ENCODE data around the gene BTBD9.

Gene BTBD9

GRCh38 chr6:38150021-38150420 lies 489.7 kb downstream of the BTBD9 start:
- no peak for TF ChIP-seq POLR2A (IDR thresholded peaks at IDR 0.05; ENCODE audit: low read depth, low read length)
- no peak for FAIRE-seq
- DNase-seq (ENCODE audit: insufficient read length, low spot score), result no peak

GRCh38 chr6:38149531-38149930 lies 490.2 kb downstream of the BTBD9 start:
- FAIRE-seq (no peak), DNase-seq (ENCODE audit: insufficient read length, low spot score) (no peak)

GRCh38 chr6:38148606-38149005 lies 491.1 kb downstream of the BTBD9 start:
- TF ChIP-seq POLR2A (IDR thresholded peaks at IDR 0.05; ENCODE audit: low read depth, low read length), result no peak
- DNase-seq (ENCODE audit: insufficient read length, low spot score) (no peak), FAIRE-seq (no peak)

More at GRCh38 chr6:38149531-38149930, 490.2 kb downstream of the BTBD9 start:
- no peak for TF ChIP-seq POLR2A (IDR thresholded peaks at IDR 0.05; ENCODE audit: low read depth, low read length)

- no peak for TF ChIP-seq POLR2A (IDR thresholded peaks at IDR 0.05; ENCODE audit: low read depth, low read length)
- no peak for FAIRE-seq
These were observed 493.0 kb downstream of the BTBD9 start for GRCh38 chr6:38146734-38147027.

GRCh38 chr6:38146021-38146733 lies 493.6 kb downstream of the BTBD9 start:
- DNase-seq (ENCODE audit: insufficient read length, low spot score) (no peak), FAIRE-seq (no peak)
- no peak for TF ChIP-seq POLR2A (IDR thresholded peaks at IDR 0.05; ENCODE audit: low read depth, low read length)

More at GRCh38 chr6:38146734-38147027, 493.0 kb downstream of the BTBD9 start:
- DNase-seq (ENCODE audit: insufficient read length, low spot score), result no peak

GRCh38 chr6:38144365-38144945 lies 495.3 kb downstream of the BTBD9 start:
- no peak for TF ChIP-seq POLR2A (IDR thresholded peaks at IDR 0.05; ENCODE audit: low read depth, low read length)
- no peak for DNase-seq (ENCODE audit: insufficient read length, low spot score)
- FAIRE-seq, result no peak

GRCh38 chr6:38143191-38144150 lies 496.3 kb downstream of the BTBD9 start:
- no peak for FAIRE-seq
- DNase-seq (ENCODE audit: insufficient read length, low spot score), result no peak
- TF ChIP-seq POLR2A (IDR thresholded peaks at IDR 0.05; ENCODE audit: low read depth, low read length), result no peak

- DNase-seq (ENCODE audit: insufficient read length, low spot score) (no peak), FAIRE-seq (no peak)
- no peak for TF ChIP-seq POLR2A (IDR thresholded peaks at IDR 0.05; ENCODE audit: low read depth, low read length)
These were observed 497.4 kb downstream of the BTBD9 start for GRCh38 chr6:38142178-38142902.

- FAIRE-seq, result no peak
- no peak for DNase-seq (ENCODE audit: insufficient read length, low spot score)
- TF ChIP-seq POLR2A (IDR thresholded peaks at IDR 0.05; ENCODE audit: low read depth, low read length), result no peak
These were observed 498.0 kb downstream of the BTBD9 start for GRCh38 chr6:38141716-38142115.

GRCh38 chr6:38141085-38141484 lies 498.6 kb downstream of the BTBD9 start:
- no peak for TF ChIP-seq POLR2A (IDR thresholded peaks at IDR 0.05; ENCODE audit: low read depth, low read length)
- FAIRE-seq, result no peak
- DNase-seq (ENCODE audit: insufficient read length, low spot score), result no peak

GRCh38 chr6:38138374-38138773 lies 501.4 kb downstream of the BTBD9 start:
- DNase-seq (ENCODE audit: insufficient read length, low spot score) (no peak), FAIRE-seq (no peak)
- no peak for TF ChIP-seq POLR2A (IDR thresholded peaks at IDR 0.05; ENCODE audit: low read depth, low read length)

- no peak for DNase-seq (ENCODE audit: insufficient read length, low spot score)
- no peak for TF ChIP-seq POLR2A (IDR thresholded peaks at IDR 0.05; ENCODE audit: low read depth, low read length)
- FAIRE-seq, result no peak
These were observed 502.0 kb downstream of the BTBD9 start for GRCh38 chr6:38137608-38138265.

GRCh38 chr6:38136547-38136946 lies 503.2 kb downstream of the BTBD9 start:
- TF ChIP-seq POLR2A (IDR thresholded peaks at IDR 0.05; ENCODE audit: low read depth, low read length), result no peak
- no peak for FAIRE-seq
- no peak for DNase-seq (ENCODE audit: insufficient read length, low spot score)
